Keratinocyte (primary cell): ENCODE measurements around the gene PKNOX2. TPM values are rescaled to one million over a fixed set of nuclear protein-coding genes. Genes with fewer than 3 reads are reported as not detected.

Experiments used
- DNase-seq: peaks from one replicate; pipeline ENCODE4 v3.0.0-alpha.2; 2011; ENCODE audit warnings: low read depth, missing footprints, low spot score
- FAIRE-seq: peaks from 2 replicates; lab custom pipeline; 2011; peaks lifted over from hg19 to GRCh38; lab: Jason Lieb, UNC
- H2AFZ ChIP-seq: 2 replicates; pipeline ENCODE4 v1.6.0; 2012; ENCODE audit warnings: low read length, control low read depth, inconsistent platforms; ENCODE audit not compliant: control insufficient read depth
- H3K27ac ChIP-seq: 2 replicates; pipeline ENCODE4 v1.5.1; 2011; ENCODE audit warnings: low read length; ENCODE audit not compliant: control insufficient read depth, insufficient read depth
- H3K27me3 ChIP-seq: 3 replicates; pipeline ENCODE4 v1.6.0; 2011; ENCODE audit warnings: low read length; ENCODE audit not compliant: control insufficient read depth, insufficient read depth; ENCODE audit errors: extremely low read depth
- H3K36me3 ChIP-seq, 2 experiments: 2 replicates in 1 of 2; 3 replicates in 1 of 2; pipeline ENCODE4 v1.5.1; 2011; ENCODE audit warnings: low read length in 2 of 2, mild to moderate bottlenecking in 1 of 2; ENCODE audit not compliant: control insufficient read depth in 2 of 2, insufficient read depth in 2 of 2; ENCODE audit errors: extremely low read depth in 1 of 2
- H3K4me1 ChIP-seq: 3 replicates; pipeline ENCODE4 v1.5.1; 2011; ENCODE audit warnings: low read length; ENCODE audit not compliant: control insufficient read depth, insufficient read depth; ENCODE audit errors: extremely low read depth
- H3K4me2 ChIP-seq: 3 replicates; pipeline ENCODE4 v1.6.0; 2011; ENCODE audit warnings: low read depth, low read length; ENCODE audit not compliant: control insufficient read depth, insufficient read depth; ENCODE audit errors: extremely low read depth
- H3K4me3 ChIP-seq, 3 experiments: fragments of 200-600 bp in 1 of 3; sonication (generic) in 1 of 3; 2 replicates in 2 of 3; 3 replicates in 1 of 3; pipeline ENCODE4 v1.5.1; 2011 to 2016; ENCODE audit warnings: low read length in 3 of 3, mild to moderate bottlenecking in 3 of 3, control low read depth in 2 of 3, inconsistent platforms in 1 of 3, low read depth in 1 of 3, mixed read lengths in 1 of 3, mixed run types in 1 of 3, moderate library complexity in 1 of 3; ENCODE audit not compliant: control insufficient read depth in 2 of 3, insufficient read depth in 2 of 3; ENCODE audit errors: extremely low read depth in 1 of 3
- H3K79me2 ChIP-seq: 2 replicates; pipeline ENCODE4 v1.6.0; 2012; ENCODE audit warnings: low read length; ENCODE audit not compliant: control insufficient read depth, insufficient read depth
- H3K9ac ChIP-seq: 3 replicates; pipeline ENCODE4 v1.6.0; 2011; ENCODE audit warnings: low read length; ENCODE audit not compliant: control insufficient read depth, insufficient read depth; ENCODE audit errors: extremely low read depth
- H3K9me1 ChIP-seq: 3 replicates; pipeline ENCODE4 v1.6.0; 2011; ENCODE audit warnings: low read length; ENCODE audit not compliant: control insufficient read depth, insufficient read depth; ENCODE audit errors: extremely low read depth
- H3K9me3 ChIP-seq: 2 replicates; pipeline ENCODE4 v1.5.1; 2012; ENCODE audit warnings: low read depth, low read length; ENCODE audit not compliant: control insufficient read depth
- H4K20me1 ChIP-seq: 3 replicates; pipeline ENCODE4 v1.6.0; 2011; ENCODE audit warnings: low read length; ENCODE audit not compliant: control insufficient read depth, insufficient read depth; ENCODE audit errors: extremely low read depth
- EZH2 ChIP-seq: IDR thresholded peaks from one replicate; pipeline ENCODE4 v1.6.1; 2012; ENCODE audit warnings: inconsistent platforms, mild to moderate bottlenecking, low read length, moderate library complexity
- dilution Hi-C: fragments of 300-500 bp; cut with MboI; formaldehyde crosslinking; loops from one replicate; pipeline ENCODE4 v1.7.0; 2020; ENCODE audit warnings: low sequenced_read_pairs; ENCODE audit not compliant: extremely low pct_ligation_motif_present
- polyA plus RNA-seq, 5 experiments: library from polyadenylated mRNA; depleted of rRNA in 3 of 5; stranded (reverse) in 3 of 5; stranded (forward) in 1 of 5; unstranded in 1 of 5; fragments of >200 nt; gene quantifications; 1 replicate in 1 of 5; 2 replicates in 3 of 5; 3 replicates in 1 of 5; pipeline versions ENCODE4 v1.2.1 to v1.2.3, GENCODE V29; 2011 to 2012; ENCODE audit warnings: missing spikeins in 2 of 5, low read depth in 1 of 5, low replicate concordance in 1 of 5
- TF ChIP-seq, protein P1 (sequence below), 3 experiments: IDR thresholded peaks in 1 of 3; conservative IDR thresholded peaks in 1 of 3; optimal IDR thresholded peaks in 1 of 3; 2 replicates in 2 of 3; 3 replicates in 1 of 3; pipeline versions ENCODE3 to v1.5.1; 2011; ENCODE audit warnings: low read length in 3 of 3, mild to moderate bottlenecking in 3 of 3, moderate library complexity in 2 of 3, control low read depth in 1 of 3, inconsistent platforms in 1 of 3; ENCODE audit not compliant: insufficient read depth in 2 of 3; ENCODE audit errors: extremely low read depth in 1 of 3

PKNOX2 gene
- polyA plus RNA-seq, 1 donor (not counting 4 experiments of a cell fraction or from before 2014, with no cell fraction given): 0.05 TPM

DNA sequence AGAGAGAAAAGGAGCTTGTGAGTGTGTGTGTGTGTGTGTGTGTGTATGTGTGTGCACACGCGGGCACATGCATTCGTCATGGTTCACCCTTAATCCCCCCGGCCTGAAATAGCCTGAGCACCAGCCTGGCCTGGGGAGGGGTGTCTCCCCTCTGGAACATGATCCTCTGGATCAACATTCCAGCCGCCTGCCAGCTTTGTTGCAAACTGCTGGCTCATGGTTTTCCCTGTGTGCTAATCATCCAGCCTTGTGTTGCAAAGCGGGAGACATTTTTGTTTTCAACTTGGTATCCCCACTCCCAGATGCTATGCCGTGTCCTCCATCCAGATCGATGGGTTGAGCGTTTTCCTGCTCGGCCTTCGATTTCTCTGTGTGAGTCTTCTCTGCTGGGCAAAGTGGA, 237.2 kb downstream of the PKNOX2 start:
- FAIRE-seq (no peak), DNase-seq (no peak)
- dilution Hi-C loops: no loop called here
- H3K27ac ChIP-seq: no peak overlapping the region
- peaks cover 36% of the 10 kb centered on the region for H3K27me3 ChIP-seq
- no peaks in the 10 kb centered on the region for H3K9me1 ChIP-seq
- no peaks in the 10 kb centered on the region for H4K20me1 ChIP-seq
- H2AFZ ChIP-seq: no peak overlapping the region
- TF ChIP-seq, protein P1, sequence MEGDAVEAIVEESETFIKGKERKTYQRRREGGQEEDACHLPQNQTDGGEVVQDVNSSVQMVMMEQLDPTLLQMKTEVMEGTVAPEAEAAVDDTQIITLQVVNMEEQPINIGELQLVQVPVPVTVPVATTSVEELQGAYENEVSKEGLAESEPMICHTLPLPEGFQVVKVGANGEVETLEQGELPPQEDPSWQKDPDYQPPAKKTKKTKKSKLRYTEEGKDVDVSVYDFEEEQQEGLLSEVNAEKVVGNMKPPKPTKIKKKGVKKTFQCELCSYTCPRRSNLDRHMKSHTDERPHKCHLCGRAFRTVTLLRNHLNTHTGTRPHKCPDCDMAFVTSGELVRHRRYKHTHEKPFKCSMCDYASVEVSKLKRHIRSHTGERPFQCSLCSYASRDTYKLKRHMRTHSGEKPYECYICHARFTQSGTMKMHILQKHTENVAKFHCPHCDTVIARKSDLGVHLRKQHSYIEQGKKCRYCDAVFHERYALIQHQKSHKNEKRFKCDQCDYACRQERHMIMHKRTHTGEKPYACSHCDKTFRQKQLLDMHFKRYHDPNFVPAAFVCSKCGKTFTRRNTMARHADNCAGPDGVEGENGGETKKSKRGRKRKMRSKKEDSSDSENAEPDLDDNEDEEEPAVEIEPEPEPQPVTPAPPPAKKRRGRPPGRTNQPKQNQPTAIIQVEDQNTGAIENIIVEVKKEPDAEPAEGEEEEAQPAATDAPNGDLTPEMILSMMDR (optimal IDR thresholded peaks at IDR 0.05 in 1 of 3, IDR thresholded peaks at IDR 0.05 in 1 of 3, conservative IDR thresholded peaks at IDR 0.05 in 1 of 3; ENCODE audit: extremely low read depth in 1 of 3, insufficient read depth in 2 of 3, low read length in 3 of 3): no peak
- no peak for TF ChIP-seq EZH2
- H3K36me3 ChIP-seq: no peaks in the 10 kb centered on the region
- H3K9me3 ChIP-seq: no peaks in the 10 kb centered on the region
- no peaks in the 10 kb centered on the region for H3K79me2 ChIP-seq
- no peak overlapping the region for H3K4me3 ChIP-seq
- H3K4me1 ChIP-seq: no peaks in the 10 kb centered on the region
- no peak overlapping the region for H3K4me2 ChIP-seq
- no peak overlapping the region for H3K9ac ChIP-seq

DNA sequence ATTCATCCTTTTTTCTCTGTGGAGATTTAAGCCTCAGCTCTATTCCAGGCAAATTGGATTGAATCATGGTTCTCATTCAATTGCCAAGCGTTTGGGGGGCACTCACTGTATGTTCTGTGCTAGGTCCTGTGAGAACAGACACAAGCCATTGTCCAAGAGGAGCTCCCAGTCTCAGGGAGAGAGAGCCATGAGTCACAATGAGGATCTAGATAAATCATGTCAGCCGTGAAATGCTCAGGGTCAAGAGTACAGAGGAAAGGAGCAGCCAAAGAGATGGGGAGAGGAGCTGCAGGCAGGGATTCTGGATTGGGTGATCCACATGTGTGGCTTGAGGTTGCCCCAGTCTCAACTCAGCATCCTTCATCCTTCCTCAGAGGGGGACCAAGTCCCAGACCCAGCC, 237.9 kb downstream of the PKNOX2 start:
- TF ChIP-seq, protein P1 (optimal IDR thresholded peaks at IDR 0.05 in 1 of 3, IDR thresholded peaks at IDR 0.05 in 1 of 3, conservative IDR thresholded peaks at IDR 0.05 in 1 of 3; ENCODE audit: extremely low read depth in 1 of 3, insufficient read depth in 2 of 3, low read length in 3 of 3): no peak
- no peak for TF ChIP-seq EZH2
- Histone ChIP-seq H3K27ac (no peak overlapping the region), H3K4me3 (no peak overlapping the region), H3K9me1 (no peaks in the 10 kb centered on the region), H2AFZ (no peak overlapping the region), H3K9me3 (no peaks in the 10 kb centered on the region), H3K27me3 (peaks cover 36% of the 10 kb centered on the region), H3K79me2 (no peaks in the 10 kb centered on the region), H3K36me3 (no peaks in the 10 kb centered on the region), H3K4me2 (no peak overlapping the region), H3K9ac (no peak overlapping the region), H3K4me1 (peaks cover 6% of the 10 kb centered on the region), H4K20me1 (no peaks in the 10 kb centered on the region)
- FAIRE-seq (no peak), DNase-seq (no peak)
- dilution Hi-C loops: no loop called here
